SK-N-SH treated with all-trans-retinoic acid at 6 μM for 48 hours (cell line): Measurements from ENCODE around the gene CCDC194.

Experiments used
- ATAC-seq: fragments of 200-7000 bp; cut with Tn5 transposase; 3 replicates; pipeline ENCODE4 v1.9.1; 2020; ENCODE audit warnings: mild to moderate bottlenecking, moderate library complexity
- ARNTL ChIP-seq: fragments of 450-650 bp; formaldehyde crosslinking; IDR thresholded peaks from 2 replicates; pipeline ENCODE4 v1.5.0; 2020; ENCODE audit warnings: low read depth, mild to moderate bottlenecking, moderate library complexity, borderline replicate concordance
- BACH2 ChIP-seq: fragments of 250-450 bp; sonication (Bioruptor Pico); IDR thresholded peaks from 2 replicates; pipeline ENCODE4 v1.9.0; 2021; ENCODE audit warnings: mild to moderate bottlenecking, borderline replicate concordance
- CSDC2 ChIP-seq: fragments of 250-450 bp; sonication (Bioruptor Pico); IDR thresholded peaks from 2 replicates; pipeline ENCODE4 v1.5.0; 2020; ENCODE audit warnings: mild to moderate bottlenecking, moderate library complexity
- ESRRG ChIP-seq: fragments of 250-450 bp; sonication (Bioruptor Pico); IDR thresholded peaks from 2 replicates; pipeline ENCODE4 v1.6.1; 2021; ENCODE audit warnings: mild to moderate bottlenecking
- GLIS3 ChIP-seq: fragments of 250-450 bp; sonication (Bioruptor Pico); IDR thresholded peaks from 2 replicates; pipeline ENCODE4 v1.5.0; 2020; ENCODE audit warnings: mild to moderate bottlenecking, moderate library complexity
- ISL1 ChIP-seq: fragments of 250-450 bp; sonication (Bioruptor Pico); IDR thresholded peaks from 2 replicates; pipeline ENCODE4 v2.1.2; 2022; ENCODE audit warnings: mild to moderate bottlenecking, moderate library complexity
- OSR1 ChIP-seq: fragments of 250-450 bp; sonication (Bioruptor Pico); IDR thresholded peaks from 2 replicates; pipeline ENCODE4 v1.8.0; 2022; ENCODE audit warnings: moderate library complexity, mild to moderate bottlenecking, inconsistent platforms
- PPARA ChIP-seq: fragments of 250-450 bp; sonication (Bioruptor Pico); IDR thresholded peaks from 2 replicates; pipeline ENCODE4 v1.5.0; 2020; ENCODE audit warnings: mild to moderate bottlenecking, borderline replicate concordance
- RARB ChIP-seq: fragments of 250-450 bp; sonication (Bioruptor Pico); IDR thresholded peaks from 2 replicates; pipeline ENCODE4 v1.8.0; 2021; ENCODE audit warnings: mild to moderate bottlenecking, moderate library complexity
- SNAI2 ChIP-seq: fragments of 250-450 bp; sonication (Bioruptor Pico); IDR thresholded peaks from 2 replicates; pipeline ENCODE4 v1.5.0; 2020; ENCODE audit warnings: mild to moderate bottlenecking, moderate library complexity
- TCF4 ChIP-seq: fragments of 250-450 bp; sonication (Bioruptor Pico); IDR thresholded peaks from 2 replicates; pipeline ENCODE4 v1.8.0; 2021; ENCODE audit warnings: mild to moderate bottlenecking, moderate library complexity, borderline replicate concordance
- TOX ChIP-seq: fragments of 250-450 bp; sonication (Bioruptor Pico); IDR thresholded peaks from 2 replicates; pipeline ENCODE4 v1.8.0; 2021; ENCODE audit warnings: mild to moderate bottlenecking, moderate library complexity, borderline replicate concordance
- ZC3H10 ChIP-seq: fragments of 250-450 bp; sonication (Bioruptor Pico); IDR thresholded peaks from 2 replicates; pipeline ENCODE4 v1.5.1; 2021; ENCODE audit warnings: mild to moderate bottlenecking, moderate library complexity
- ZFP3 ChIP-seq: fragments of 250-450 bp; sonication (Bioruptor Pico); IDR thresholded peaks from 2 replicates; pipeline ENCODE4 v1.5.0; 2020; ENCODE audit warnings: mild to moderate bottlenecking, moderate library complexity
- ZFP30 ChIP-seq: fragments of 450-650 bp; formaldehyde crosslinking; IDR thresholded peaks from 2 replicates; pipeline ENCODE4 v1.5.0; 2022; ENCODE audit warnings: mild to moderate bottlenecking, moderate library complexity
- ZNF565 ChIP-seq: fragments of 450-650 bp; formaldehyde crosslinking; conservative IDR thresholded peaks from 2 replicates; pipeline ENCODE4 v1.5.0; 2020; ENCODE audit warnings: low read depth, mild to moderate bottlenecking, moderate library complexity
- ZNF70 ChIP-seq: fragments of 450-650 bp; formaldehyde crosslinking; IDR thresholded peaks from 2 replicates; pipeline ENCODE4 v1.5.0; 2020; ENCODE audit warnings: mild to moderate bottlenecking, moderate library complexity
- ZNF8 ChIP-seq: fragments of 450-650 bp; formaldehyde crosslinking; IDR thresholded peaks from 2 replicates; pipeline ENCODE4 v1.5.0; 2020; ENCODE audit warnings: mild to moderate bottlenecking, moderate library complexity
- TF ChIP-seq, protein P1 (sequence below): fragments of 250-450 bp; sonication (Bioruptor Pico); IDR thresholded peaks from 2 replicates; pipeline ENCODE4 v1.5.1; 2021; ENCODE audit warnings: mild to moderate bottlenecking, moderate library complexity
- TF ChIP-seq, protein P2 (sequence below): fragments of 250-450 bp; sonication (Bioruptor Pico); IDR thresholded peaks from 2 replicates; pipeline ENCODE4 v1.5.1; 2020; ENCODE audit warnings: low read depth, mild to moderate bottlenecking, moderate library complexity
- TF ChIP-seq, protein P3 (sequence below): fragments of 250-450 bp; sonication (Bioruptor Pico); IDR thresholded peaks from 2 replicates; pipeline ENCODE4 v1.8.0; 2020; ENCODE audit warnings: mild to moderate bottlenecking, moderate library complexity, borderline replicate concordance
- TF ChIP-seq, protein P4 (sequence below): fragments of 250-450 bp; sonication (Bioruptor Pico); IDR thresholded peaks from 2 replicates; pipeline ENCODE4 v1.8.0; 2021; ENCODE audit warnings: low read depth, mild to moderate bottlenecking, moderate library complexity, borderline replicate concordance
- TF ChIP-seq, protein P5 (sequence below): fragments of 250-450 bp; sonication (Bioruptor Pico); IDR thresholded peaks from 2 replicates; pipeline ENCODE4 v1.5.0; 2020; ENCODE audit warnings: mild to moderate bottlenecking, moderate library complexity

Gene CCDC194

GRCh38 chr19:17352608-17353280 lies 41.3 kb downstream of the CCDC194 start:
- no peak for ATAC-seq

GRCh38 chr19:17351815-17352435 lies 42.1 kb downstream of the CCDC194 start:
- ATAC-seq: no peak
- no peak for TF ChIP-seq GLIS3 (CRISPR knock-in tag)
- TF ChIP-seq ZC3H10 (CRISPR knock-in tag): no peak
- no peak for TF ChIP-seq ZNF8 (CRISPR knock-in tag)
- TF ChIP-seq, protein P1, sequence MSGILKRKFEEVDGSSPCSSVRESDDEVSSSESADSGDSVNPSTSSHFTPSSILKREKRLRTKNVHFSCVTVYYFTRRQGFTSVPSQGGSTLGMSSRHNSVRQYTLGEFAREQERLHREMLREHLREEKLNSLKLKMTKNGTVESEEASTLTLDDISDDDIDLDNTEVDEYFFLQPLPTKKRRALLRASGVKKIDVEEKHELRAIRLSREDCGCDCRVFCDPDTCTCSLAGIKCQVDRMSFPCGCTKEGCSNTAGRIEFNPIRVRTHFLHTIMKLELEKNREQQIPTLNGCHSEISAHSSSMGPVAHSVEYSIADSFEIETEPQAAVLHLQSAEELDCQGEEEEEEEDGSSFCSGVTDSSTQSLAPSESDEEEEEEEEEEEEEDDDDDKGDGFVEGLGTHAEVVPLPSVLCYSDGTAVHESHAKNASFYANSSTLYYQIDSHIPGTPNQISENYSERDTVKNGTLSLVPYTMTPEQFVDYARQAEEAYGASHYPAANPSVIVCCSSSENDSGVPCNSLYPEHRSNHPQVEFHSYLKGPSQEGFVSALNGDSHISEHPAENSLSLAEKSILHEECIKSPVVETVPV (CRISPR knock-in tag): no peak
- no peak for TF ChIP-seq ARNTL (CRISPR knock-in tag)
- no peak for TF ChIP-seq PPARA (CRISPR knock-in tag)
- TF ChIP-seq TCF4 (CRISPR knock-in tag): no peak
- no peak for TF ChIP-seq RARB (CRISPR knock-in tag)
- TF ChIP-seq, protein P2, sequence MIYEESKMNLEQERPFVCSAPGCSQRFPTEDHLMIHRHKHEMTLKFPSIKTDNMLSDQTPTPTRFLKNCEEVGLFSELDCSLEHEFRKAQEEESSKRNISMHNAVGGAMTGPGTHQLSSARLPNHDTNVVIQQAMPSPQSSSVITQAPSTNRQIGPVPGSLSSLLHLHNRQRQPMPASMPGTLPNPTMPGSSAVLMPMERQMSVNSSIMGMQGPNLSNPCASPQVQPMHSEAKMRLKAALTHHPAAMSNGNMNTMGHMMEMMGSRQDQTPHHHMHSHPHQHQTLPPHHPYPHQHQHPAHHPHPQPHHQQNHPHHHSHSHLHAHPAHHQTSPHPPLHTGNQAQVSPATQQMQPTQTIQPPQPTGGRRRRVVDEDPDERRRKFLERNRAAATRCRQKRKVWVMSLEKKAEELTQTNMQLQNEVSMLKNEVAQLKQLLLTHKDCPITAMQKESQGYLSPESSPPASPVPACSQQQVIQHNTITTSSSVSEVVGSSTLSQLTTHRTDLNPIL (CRISPR knock-in tag): no peak
- TF ChIP-seq, protein P3, sequence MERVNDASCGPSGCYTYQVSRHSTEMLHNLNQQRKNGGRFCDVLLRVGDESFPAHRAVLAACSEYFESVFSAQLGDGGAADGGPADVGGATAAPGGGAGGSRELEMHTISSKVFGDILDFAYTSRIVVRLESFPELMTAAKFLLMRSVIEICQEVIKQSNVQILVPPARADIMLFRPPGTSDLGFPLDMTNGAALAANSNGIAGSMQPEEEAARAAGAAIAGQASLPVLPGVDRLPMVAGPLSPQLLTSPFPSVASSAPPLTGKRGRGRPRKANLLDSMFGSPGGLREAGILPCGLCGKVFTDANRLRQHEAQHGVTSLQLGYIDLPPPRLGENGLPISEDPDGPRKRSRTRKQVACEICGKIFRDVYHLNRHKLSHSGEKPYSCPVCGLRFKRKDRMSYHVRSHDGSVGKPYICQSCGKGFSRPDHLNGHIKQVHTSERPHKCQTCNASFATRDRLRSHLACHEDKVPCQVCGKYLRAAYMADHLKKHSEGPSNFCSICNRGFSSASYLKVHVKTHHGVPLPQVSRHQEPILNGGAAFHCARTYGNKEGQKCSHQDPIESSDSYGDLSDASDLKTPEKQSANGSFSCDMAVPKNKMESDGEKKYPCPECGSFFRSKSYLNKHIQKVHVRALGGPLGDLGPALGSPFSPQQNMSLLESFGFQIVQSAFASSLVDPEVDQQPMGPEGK (CRISPR knock-in tag): no peak

More at GRCh38 chr19:17352608-17353280, 41.3 kb downstream of the CCDC194 start:
- TF ChIP-seq BACH2 (CRISPR knock-in tag): no peak
- no peak for TF ChIP-seq RARB (CRISPR knock-in tag)
- TF ChIP-seq, protein P3 (CRISPR knock-in tag): no peak
- no peak for TF ChIP-seq SNAI2 (CRISPR knock-in tag)
- no peak for TF ChIP-seq ESRRG (CRISPR knock-in tag)
- TF ChIP-seq, protein P4, sequence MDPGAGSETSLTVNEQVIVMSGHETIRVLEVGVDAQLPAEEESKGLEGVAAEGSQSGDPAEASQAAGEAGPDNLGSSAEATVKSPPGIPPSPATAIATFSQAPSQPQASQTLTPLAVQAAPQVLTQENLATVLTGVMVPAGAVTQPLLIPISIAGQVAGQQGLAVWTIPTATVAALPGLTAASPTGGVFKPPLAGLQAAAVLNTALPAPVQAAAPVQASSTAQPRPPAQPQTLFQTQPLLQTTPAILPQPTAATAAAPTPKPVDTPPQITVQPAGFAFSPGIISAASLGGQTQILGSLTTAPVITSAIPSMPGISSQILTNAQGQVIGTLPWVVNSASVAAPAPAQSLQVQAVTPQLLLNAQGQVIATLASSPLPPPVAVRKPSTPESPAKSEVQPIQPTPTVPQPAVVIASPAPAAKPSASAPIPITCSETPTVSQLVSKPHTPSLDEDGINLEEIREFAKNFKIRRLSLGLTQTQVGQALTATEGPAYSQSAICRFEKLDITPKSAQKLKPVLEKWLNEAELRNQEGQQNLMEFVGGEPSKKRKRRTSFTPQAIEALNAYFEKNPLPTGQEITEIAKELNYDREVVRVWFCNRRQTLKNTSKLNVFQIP (CRISPR knock-in tag): no peak
- TF ChIP-seq, protein P2 (CRISPR knock-in tag): no peak
- TF ChIP-seq, protein P1 (CRISPR knock-in tag): no peak
- no peak for TF ChIP-seq OSR1
- TF ChIP-seq, protein P5, sequence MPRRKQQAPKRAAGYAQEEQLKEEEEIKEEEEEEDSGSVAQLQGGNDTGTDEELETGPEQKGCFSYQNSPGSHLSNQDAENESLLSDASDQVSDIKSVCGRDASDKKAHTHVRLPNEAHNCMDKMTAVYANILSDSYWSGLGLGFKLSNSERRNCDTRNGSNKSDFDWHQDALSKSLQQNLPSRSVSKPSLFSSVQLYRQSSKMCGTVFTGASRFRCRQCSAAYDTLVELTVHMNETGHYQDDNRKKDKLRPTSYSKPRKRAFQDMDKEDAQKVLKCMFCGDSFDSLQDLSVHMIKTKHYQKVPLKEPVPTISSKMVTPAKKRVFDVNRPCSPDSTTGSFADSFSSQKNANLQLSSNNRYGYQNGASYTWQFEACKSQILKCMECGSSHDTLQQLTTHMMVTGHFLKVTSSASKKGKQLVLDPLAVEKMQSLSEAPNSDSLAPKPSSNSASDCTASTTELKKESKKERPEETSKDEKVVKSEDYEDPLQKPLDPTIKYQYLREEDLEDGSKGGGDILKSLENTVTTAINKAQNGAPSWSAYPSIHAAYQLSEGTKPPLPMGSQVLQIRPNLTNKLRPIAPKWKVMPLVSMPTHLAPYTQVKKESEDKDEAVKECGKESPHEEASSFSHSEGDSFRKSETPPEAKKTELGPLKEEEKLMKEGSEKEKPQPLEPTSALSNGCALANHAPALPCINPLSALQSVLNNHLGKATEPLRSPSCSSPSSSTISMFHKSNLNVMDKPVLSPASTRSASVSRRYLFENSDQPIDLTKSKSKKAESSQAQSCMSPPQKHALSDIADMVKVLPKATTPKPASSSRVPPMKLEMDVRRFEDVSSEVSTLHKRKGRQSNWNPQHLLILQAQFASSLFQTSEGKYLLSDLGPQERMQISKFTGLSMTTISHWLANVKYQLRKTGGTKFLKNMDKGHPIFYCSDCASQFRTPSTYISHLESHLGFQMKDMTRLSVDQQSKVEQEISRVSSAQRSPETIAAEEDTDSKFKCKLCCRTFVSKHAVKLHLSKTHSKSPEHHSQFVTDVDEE (CRISPR knock-in tag): no peak
- no peak for TF ChIP-seq ZNF565 (CRISPR knock-in tag)
- TF ChIP-seq CSDC2: no peak
- no peak for TF ChIP-seq ARNTL (CRISPR knock-in tag)
- TF ChIP-seq ZC3H10 (CRISPR knock-in tag): no peak
- TF ChIP-seq ZFP30 (CRISPR knock-in tag): no peak
- TF ChIP-seq ISL1 (CRISPR knock-in tag): no peak
- TF ChIP-seq ZFP3 (CRISPR knock-in tag): no peak
- TF ChIP-seq TOX (CRISPR knock-in tag): no peak
- TF ChIP-seq TCF4 (CRISPR knock-in tag): no peak
- TF ChIP-seq ZNF70: no peak
